Measurements from ENCODE around the gene ULK3. TPM values are rescaled to one million over a fixed set of nuclear protein-coding genes. Genes with fewer than 3 reads are reported as not detected.

Gene ULK3
- total RNA-seq, 3 donors from 2014 or later, result 28.3 to 48.8 (median 48.0) TPM

- TF ChIP-seq POLR2AphosphoS5 (IDR thresholded peaks at IDR 0.05) (no peak), POLR2A (IDR thresholded peaks at IDR 0.05) (no peak), CTCF (IDR thresholded peaks at IDR 0.05) (no peak)
- intact Hi-C loops (cut with DNase I; ENCODE audit: low total_unique reads), result no loop called here
- Histone ChIP-seq H3K9me3 (no peaks in the 10 kb centered on the region), H3K36me3 (peaks cover 12% of the 10 kb centered on the region), H3K27ac (peak overlapping the region; percentile 54 to 75), H3K4me1 (peaks cover 4 to 19% of the 10 kb centered on the region in 2 donors), H3K27me3 (no peaks in the 10 kb centered on the region), H3K4me3 (no peak overlapping the region)
- DNase-seq (ENCODE audit: low spot score in 2 of 2), result peak in 1 of 2 donors; percentile 55
Observed at GRCh38 chr15:74798388-74799254, 44.3 kb downstream of the ULK3 start.

GRCh38 chr15:74795966-74796625, 46.9 kb downstream of the ULK3 start:
- Histone ChIP-seq H3K4me3 (no peak overlapping the region), H3K36me3 (no peaks in the 10 kb centered on the region), H3K27me3 (no peaks in the 10 kb centered on the region), H3K9me3 (no peaks in the 10 kb centered on the region), H3K4me1 (peaks cover 4 to 19% of the 10 kb centered on the region in 2 donors), H3K27ac (no peak overlapping the region)
- DNase-seq (ENCODE audit: low spot score in 2 of 2), result no peak
- intact Hi-C loops (cut with DNase I; ENCODE audit: low total_unique reads), result no loop called here
- TF ChIP-seq POLR2A (IDR thresholded peaks at IDR 0.05) (no peak), CTCF (IDR thresholded peaks at IDR 0.05) (no peak), POLR2AphosphoS5 (IDR thresholded peaks at IDR 0.05) (no peak)

- TF ChIP-seq POLR2A (IDR thresholded peaks at IDR 0.05), result no peak
- no peak for TF ChIP-seq CTCF (IDR thresholded peaks at IDR 0.05)
- TF ChIP-seq POLR2AphosphoS5 (IDR thresholded peaks at IDR 0.05), result no peak
- no peak overlapping the region for H3K27ac ChIP-seq
- peaks cover 9 to 20% of the 10 kb centered on the region in 2 donors for H3K4me1 ChIP-seq
- DNase-seq (ENCODE audit: low spot score in 2 of 2), result no peak
- H3K9me3 ChIP-seq, result no peaks in the 10 kb centered on the region
- no peak overlapping the region for H3K4me3 ChIP-seq
- intact Hi-C loops (cut with DNase I; ENCODE audit: low total_unique reads), result no loop called here
- H3K36me3 ChIP-seq, result no peaks in the 10 kb centered on the region
- H3K27me3 ChIP-seq, result no peaks in the 10 kb centered on the region
Observed at GRCh38 chr15:74794970-74795349, 48.0 kb downstream of the ULK3 start.

- TF ChIP-seq POLR2AphosphoS5 (IDR thresholded peaks at IDR 0.05) (no peak), CTCF (IDR thresholded peaks at IDR 0.05) (no peak), POLR2A (IDR thresholded peaks at IDR 0.05) (no peak)
Observed at GRCh38 chr15:74794248-74794969, 48.5 kb downstream of the ULK3 start.

More at GRCh38 chr15:74794248-74794969, 48.5 kb downstream of the ULK3 start:
- Histone ChIP-seq H3K36me3 (no peaks in the 10 kb centered on the region), H3K27me3 (no peaks in the 10 kb centered on the region), H3K27ac (no peak overlapping the region), H3K9me3 (no peaks in the 10 kb centered on the region), H3K4me3 (no peak overlapping the region), H3K4me1 (peaks cover 12 to 20% of the 10 kb centered on the region in 2 donors)
- intact Hi-C loops (cut with DNase I; ENCODE audit: low total_unique reads), result no loop called here
- DNase-seq (ENCODE audit: low spot score in 2 of 2), result no peak
